Thyroid gland (tissue), 4 donors: Measurements from ENCODE around the gene C17orf50. TPM values are rescaled to one million over a fixed set of nuclear protein-coding genes. Genes with fewer than 3 reads are reported as not detected.

Experiments used
- DNase-seq, 2 donors: peaks; one replicate each; pipeline ENCODE4 v3.0.0-alpha.2; 2019
- H3K27ac ChIP-seq, 3 donors: fragments of 200-600 bp; sonication (generic); 1 replicate in 2 of 3; 2 replicates in 1 of 3; pipeline ENCODE4 v1.5.1; 2016 to 2019; ENCODE audit warnings: mild to moderate bottlenecking in 1 of 3, moderate library complexity in 1 of 3
- H3K27me3 ChIP-seq: fragments of 200-600 bp; sonication (generic); one replicate; pipeline ENCODE4 v1.5.1; 2019
- H3K36me3 ChIP-seq, 2 donors: fragments of 200-600 bp; sonication (generic); one replicate each; pipeline ENCODE4 v1.5.1; 2016 to 2019
- H3K4me1 ChIP-seq, 2 donors: fragments of 200-600 bp; sonication (generic); one replicate each; pipeline ENCODE4 v1.5.1; 2017 to 2019
- H3K4me3 ChIP-seq, 3 donors: fragments of 200-600 bp; sonication (generic); replicated peaks in 1 of 3; 1 replicate in 2 of 3; 2 replicates in 1 of 3; pipeline ENCODE4 v1.5.1; 2016; ENCODE audit warnings: mild to moderate bottlenecking in 1 of 3
- H3K9me3 ChIP-seq: fragments of 200-600 bp; sonication (generic); one replicate; pipeline ENCODE4 v1.5.1; 2017
- CTCF ChIP-seq, 6 experiments: fragments of 200-600 bp in 3 of 6; fragments of 450-650 bp in 3 of 6; sonication (generic) in 3 of 6; IDR thresholded peaks; one replicate each; pipeline ENCODE4 v1.5.1; 2016 to 2019; ENCODE audit warnings: antibody characterized with exemption in 6 of 6, mild to moderate bottlenecking in 2 of 6, inconsistent platforms in 1 of 6, moderate library complexity in 1 of 6
- POLR2A ChIP-seq, 2 donors: fragments of 450-650 bp; IDR thresholded peaks; one replicate each; pipeline ENCODE4 v1.6.1; 2017; ENCODE audit warnings: antibody characterized with exemption in 2 of 2, mild to moderate bottlenecking in 2 of 2, moderate library complexity in 1 of 2
- WGBS, 2 donors: methylation state at CpG; one replicate each; pipeline ENCODE4 v1.1.5; 2017; 5-methylcytosine and 5-hydroxymethylcytosine counted together
- intact Hi-C: fragments of 100-400 bp; cut with DNase I; formaldehyde crosslinking; loops from one replicate; pipeline ENCODE4 v1.15.1; 2023
- total RNA-seq, 4 donors: library from RNA; depleted of rRNA; stranded (reverse); fragments of >200 nt; gene quantifications; one replicate each; pipeline ENCODE4 v1.2.3, GENCODE V29; 2016

The C17orf50 gene
- total RNA-seq, 4 donors from 2014 or later, result 0.40 TPM; not detected in 3

GRCh38 chr17:35784895-35785294 is 24.2 kb downstream of the C17orf50 start:
- Histone ChIP-seq H3K9me3 (no peaks in the 10 kb centered on the region), H3K4me3 (no peak overlapping the region), H3K36me3 (no peaks in the 10 kb centered on the region), H3K27ac (peak overlapping the region; percentile 89 to 97 (median 93)), H3K4me1 (peaks cover 66 to 74% of the 10 kb centered on the region in 2 donors), H3K27me3 (no peaks in the 10 kb centered on the region)
- intact Hi-C loops, result no loop called here
- WGBS, 2 donors, result 80 to 97% methylated on average over 2 of the region's 2 CpGs
- TF ChIP-seq CTCF (IDR thresholded peaks at IDR 0.05) (no peak), POLR2A (IDR thresholded peaks at IDR 0.05) (no peak)
- no peak for DNase-seq

- WGBS, 2 donors, result 48 to 57% methylated on average over 3 of the region's 3 CpGs
- DNase-seq, result no peak
Observed at GRCh38 chr17:35786941-35787432, 26.3 kb downstream of the C17orf50 start.

GRCh38 chr17:35788477-35789368 is 28.0 kb downstream of the C17orf50 start:
- Histone ChIP-seq H3K27me3 (no peaks in the 10 kb centered on the region), H3K36me3 (no peaks in the 10 kb centered on the region), H3K4me1 (peaks cover 49 to 50% of the 10 kb centered on the region in 2 donors), H3K4me3 (no peak overlapping the region), H3K27ac (peak overlapping the region; percentile 65 to 89 (median 74)), H3K9me3 (no peaks in the 10 kb centered on the region)
- TF ChIP-seq POLR2A (IDR thresholded peaks at IDR 0.05) (no peak), CTCF (IDR thresholded peaks at IDR 0.05) (no peak)
- peak in 1 of 2 donors; percentile 23 for DNase-seq
- intact Hi-C loops, result no loop called here
- 28 to 66% methylated on average over 2 of the region's 2 CpGs for WGBS, 2 donors

More at GRCh38 chr17:35786941-35787432, 26.3 kb downstream of the C17orf50 start:
- intact Hi-C loops, result no loop called here
- Histone ChIP-seq H3K9me3 (no peaks in the 10 kb centered on the region), H3K4me3 (no peak overlapping the region), H3K4me1 (peaks cover 51 to 67% of the 10 kb centered on the region in 2 donors), H3K27me3 (no peaks in the 10 kb centered on the region), H3K27ac (peak overlapping the region; percentile 27 to 89 (median 62)), H3K36me3 (no peaks in the 10 kb centered on the region)
- TF ChIP-seq CTCF (IDR thresholded peaks at IDR 0.05), result no peak

GRCh38 chr17:35790841-35791240 is 30.2 kb downstream of the C17orf50 start:
- H3K27me3 ChIP-seq, result no peaks in the 10 kb centered on the region
- intact Hi-C loops, result no loop called here
- no peak for TF ChIP-seq POLR2A (IDR thresholded peaks at IDR 0.05)
- DNase-seq, result no peak
- no peak overlapping the region for H3K27ac ChIP-seq
- H3K4me1 ChIP-seq, result peaks cover 43 to 53% of the 10 kb centered on the region in 2 donors
- H3K9me3 ChIP-seq, result no peaks in the 10 kb centered on the region
- no peaks in the 10 kb centered on the region for H3K36me3 ChIP-seq
- WGBS, 2 donors, result 95 to 97% methylated on average over 3 of the region's 3 CpGs
- no peak overlapping the region for H3K4me3 ChIP-seq

- Histone ChIP-seq H3K27me3 (no peaks in the 10 kb centered on the region), H3K27ac (peak overlapping the region in 1 of 3 donors; percentile 28), H3K4me3 (no peak overlapping the region), H3K9me3 (no peaks in the 10 kb centered on the region), H3K4me1 (peaks cover 36 to 49% of the 10 kb centered on the region in 2 donors), H3K36me3 (no peaks in the 10 kb centered on the region)
- 72% methylated on average over 9 of the region's 9 CpGs for WGBS, 2 donors
- DNase-seq, result no peak
- intact Hi-C loops, result no loop called here
- TF ChIP-seq CTCF (IDR thresholded peaks at IDR 0.05), result no peak
- no peak for TF ChIP-seq POLR2A (IDR thresholded peaks at IDR 0.05)
Observed at GRCh38 chr17:35791681-35792350, 31.1 kb downstream of the C17orf50 start.
